Erythroblast (primary cell): Measurements from ENCODE around the gene PTPRN2.
"Not testable (repeated sequence)": the region's sequence is repeated elsewhere in the genome, so short reads cannot be mapped to it uniquely, and the experiment has no call there.

ENCODE experiments used
- DNase-seq, 2 experiments: peaks; one replicate each; lab custom pipeline; 2025; lab: John Stamatoyannopoulos, UW
- GATA1 ChIP-seq: IDR thresholded peaks from 2 replicates; pipeline ENCODE4 v1.6.1; 2011; ENCODE audit warnings: low read depth, mild to moderate bottlenecking, control low read depth, low read length, moderate library complexity
- POLR2A ChIP-seq: IDR thresholded peaks from 2 replicates; pipeline ENCODE4 v1.6.1; 2011; ENCODE audit warnings: mild to moderate bottlenecking, low read length

The PTPRN2 gene

DNA sequence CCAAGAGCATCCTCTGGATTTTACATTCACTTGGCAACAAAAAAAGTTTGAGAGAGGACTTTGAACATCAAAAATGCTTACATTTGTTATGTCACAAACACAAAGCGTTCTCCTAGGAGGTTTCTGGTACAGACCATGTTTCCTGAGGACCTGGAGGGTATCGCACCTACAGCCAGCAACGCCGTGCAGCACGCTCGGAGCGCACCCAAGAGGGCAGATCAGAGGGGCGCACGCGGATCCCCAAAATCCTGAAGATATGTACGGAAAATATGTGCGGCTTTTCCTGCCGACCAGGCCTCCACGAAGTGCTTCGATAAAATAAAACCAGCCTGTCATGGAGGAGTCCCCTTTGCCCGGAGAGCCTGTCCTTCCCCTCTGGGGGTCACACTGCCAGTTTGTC, 796.0 kb downstream of the PTPRN2 start:
- no peak for TF ChIP-seq GATA1
- no peak for DNase-seq

DNA sequence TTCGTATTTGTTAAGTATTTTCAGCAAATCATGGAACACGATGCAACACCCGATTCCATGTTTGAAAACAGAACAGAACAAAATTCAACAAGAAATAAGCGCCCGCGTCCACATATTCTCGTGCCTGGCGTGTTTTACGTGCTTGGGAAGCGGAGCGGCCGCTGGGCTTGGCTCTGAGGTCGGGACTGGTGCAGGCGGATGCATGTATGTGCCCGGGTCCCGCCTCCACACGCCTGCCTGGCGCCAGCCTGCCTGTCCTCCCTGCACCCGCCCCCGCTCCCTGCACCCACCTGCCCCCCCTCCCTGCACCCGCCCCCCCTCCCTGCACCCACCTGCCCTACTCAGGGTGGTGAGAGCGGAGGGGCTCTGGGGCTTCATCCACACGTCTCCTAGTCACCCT, 796.4 kb downstream of the PTPRN2 start:
- TF ChIP-seq POLR2A = no peak
- no peak for TF ChIP-seq GATA1
- no peak for DNase-seq

DNA sequence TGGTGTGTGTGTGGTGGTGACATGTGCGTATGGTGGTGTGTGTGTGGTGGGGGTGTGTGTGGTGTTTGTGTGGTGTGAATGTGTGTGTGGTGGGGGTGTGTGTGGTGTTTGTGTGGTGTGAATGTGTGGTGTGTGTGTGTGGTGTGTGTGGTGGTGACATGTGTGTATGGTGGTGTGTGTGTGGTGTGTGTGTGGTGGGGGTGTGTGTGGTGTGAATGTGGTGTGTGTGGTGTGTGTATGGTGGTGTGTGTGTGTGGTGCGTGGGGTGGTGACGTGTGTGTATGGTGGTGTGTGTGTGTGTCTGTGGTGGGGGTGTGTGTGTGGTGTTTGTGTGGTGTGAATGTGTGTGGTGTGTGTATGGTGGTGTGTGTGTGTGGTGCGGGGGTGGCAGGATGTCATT, 797.7 kb downstream of the PTPRN2 start:
- no peak for DNase-seq
- TF ChIP-seq GATA1 (no peak), POLR2A (no peak)

DNA sequence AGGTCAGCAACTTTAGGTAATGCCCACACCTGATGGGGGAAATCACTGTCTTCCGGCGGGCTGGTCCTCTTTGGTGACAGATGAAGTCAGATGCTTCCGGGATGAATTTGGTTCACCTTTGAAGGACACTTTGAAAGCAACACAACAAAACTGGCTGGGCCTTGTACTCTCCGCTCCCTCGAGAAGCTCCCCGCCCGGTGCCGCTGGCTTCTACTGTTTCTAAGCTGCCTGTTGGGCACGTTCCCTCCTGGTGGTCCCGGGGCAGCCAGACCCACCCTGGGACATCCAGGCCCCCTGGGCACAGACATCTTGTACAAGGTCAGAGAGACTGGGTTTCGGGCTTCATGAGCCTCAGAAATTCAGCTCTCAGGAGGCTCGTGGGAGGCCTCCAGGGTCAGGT, 798.5 kb downstream of the PTPRN2 start:
- TF ChIP-seq GATA1 = no peak
- no peak for TF ChIP-seq POLR2A

DNA sequence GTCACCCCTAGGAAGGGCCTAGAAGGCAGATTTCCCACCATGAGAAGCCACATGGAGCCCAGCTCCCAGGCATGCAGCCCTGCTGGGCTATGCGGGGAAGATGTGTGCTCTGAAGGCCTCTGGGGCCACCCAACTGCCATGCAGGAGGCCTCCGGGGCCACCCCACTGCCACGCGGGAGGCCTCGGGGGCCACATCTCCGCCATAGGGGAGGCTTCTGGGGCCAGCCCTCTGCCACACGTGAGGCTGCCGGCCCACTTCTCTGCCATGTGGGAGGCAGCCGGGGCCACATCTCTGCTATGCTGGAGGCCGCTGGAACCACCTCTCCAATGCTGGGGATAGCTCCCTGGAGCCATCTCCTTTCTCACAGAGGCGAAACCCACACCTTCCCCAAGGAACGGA, 799.0 kb downstream of the PTPRN2 start:
- TF ChIP-seq POLR2A (no peak), GATA1 (no peak)
- DNase-seq = no peak

More for the DNA sequence above, 798.5 kb downstream of the PTPRN2 start:
- DNase-seq = no peak

DNA sequence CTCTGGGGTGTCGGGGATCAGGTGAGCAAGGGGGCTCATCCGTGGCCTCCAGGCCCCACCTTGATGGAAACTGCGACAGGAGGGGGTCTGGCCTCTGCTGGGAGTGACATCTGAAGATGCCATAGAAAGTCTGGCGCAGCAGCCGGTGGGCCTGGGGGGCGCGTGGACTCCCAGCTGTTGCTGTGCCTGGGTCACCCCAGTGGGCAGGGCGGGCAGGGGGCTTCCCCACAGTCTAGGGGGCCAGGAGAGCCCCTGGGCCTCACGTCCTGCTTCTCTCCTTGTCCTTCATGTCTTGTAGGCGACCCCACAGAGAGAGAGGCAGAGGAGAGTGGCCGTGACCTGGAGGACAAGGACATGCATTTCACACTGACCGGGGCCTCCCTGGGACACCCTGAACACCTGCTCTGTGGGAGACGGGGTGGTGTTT, 800.3 kb downstream of the PTPRN2 start:
- TF ChIP-seq POLR2A (no peak), GATA1 (no peak)
- DNase-seq = no peak

DNA sequence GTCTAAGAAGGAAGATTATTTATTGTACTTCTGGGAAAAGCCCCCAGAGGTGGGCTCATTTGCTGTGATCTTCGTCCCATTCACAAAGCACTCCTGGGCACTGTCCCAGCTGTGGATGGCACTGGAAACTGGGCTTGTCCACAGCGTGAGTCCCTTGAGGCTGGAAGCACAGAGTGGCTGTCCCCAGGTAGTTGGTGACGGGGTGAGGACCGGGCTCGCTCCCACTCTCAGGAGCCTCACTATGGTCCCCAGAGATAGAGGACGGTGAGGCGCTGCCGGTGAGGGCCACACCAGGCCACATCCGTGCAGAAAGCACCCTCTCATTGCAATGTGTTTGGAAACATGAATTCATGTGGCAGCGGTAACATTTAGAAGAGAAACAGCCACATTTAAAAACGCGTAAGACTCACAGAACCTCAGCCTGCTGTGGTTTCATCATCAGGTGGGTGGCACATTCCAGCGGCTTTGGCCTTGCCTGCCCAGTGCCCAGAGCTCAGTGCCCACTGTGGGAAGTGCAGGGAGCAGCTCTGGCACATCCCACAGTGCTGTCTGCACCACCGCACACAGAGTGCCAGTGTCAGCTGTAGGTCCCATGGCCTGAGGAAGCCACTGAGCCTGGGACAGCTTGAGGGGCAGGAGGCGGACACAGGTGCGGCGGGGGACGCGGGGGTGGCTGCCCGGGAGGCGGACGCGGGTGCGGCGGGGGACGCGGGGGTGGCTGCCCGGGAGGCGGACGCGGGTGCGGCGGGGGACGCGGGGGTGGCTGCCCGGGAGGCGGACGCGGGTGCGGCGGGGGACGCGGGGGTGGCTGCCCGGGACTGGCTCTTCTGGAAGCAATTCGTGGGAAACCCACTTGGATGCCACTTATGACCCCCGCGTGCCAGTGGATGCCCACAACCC, 801.0 kb downstream of the PTPRN2 start:
- no peak for DNase-seq
- TF ChIP-seq POLR2A (no peak), GATA1 (no peak)

DNA sequence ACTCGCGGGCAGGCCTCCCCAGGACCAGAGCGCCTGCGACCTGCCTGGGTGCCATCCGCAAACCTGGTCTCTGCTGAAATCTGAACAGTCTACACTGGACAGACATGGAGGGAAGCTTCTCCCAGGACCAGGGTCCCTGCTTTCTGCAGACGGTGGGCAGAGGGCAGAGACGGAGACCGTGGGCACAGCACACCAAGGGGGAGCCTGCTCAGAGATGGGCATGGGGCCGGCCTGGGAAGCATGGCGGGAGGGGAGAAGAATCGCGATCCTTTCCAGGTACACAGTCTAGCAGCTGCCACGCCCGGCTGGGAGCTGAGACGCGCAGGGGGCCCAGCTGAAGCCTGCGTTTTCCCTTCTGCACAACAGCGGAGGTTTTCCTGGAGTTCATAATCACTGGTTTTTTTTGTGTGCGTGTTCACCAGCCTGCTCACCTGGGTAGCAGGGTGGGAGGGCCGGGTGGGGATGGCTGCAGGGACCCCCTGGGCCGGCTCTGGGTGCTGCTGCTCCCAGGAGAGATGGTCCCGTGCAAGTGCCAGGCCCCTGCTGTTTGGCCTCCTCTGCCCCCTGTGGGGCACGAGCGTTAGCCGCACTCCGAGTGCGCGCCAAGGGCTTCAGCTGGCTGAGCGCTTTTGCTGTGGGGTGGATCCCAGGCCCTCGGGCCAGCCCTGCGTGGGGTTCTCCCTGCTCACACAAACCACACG, 802.0 kb downstream of the PTPRN2 start:
- TF ChIP-seq GATA1 (no peak), POLR2A (no peak)
- no peak for DNase-seq

DNA sequence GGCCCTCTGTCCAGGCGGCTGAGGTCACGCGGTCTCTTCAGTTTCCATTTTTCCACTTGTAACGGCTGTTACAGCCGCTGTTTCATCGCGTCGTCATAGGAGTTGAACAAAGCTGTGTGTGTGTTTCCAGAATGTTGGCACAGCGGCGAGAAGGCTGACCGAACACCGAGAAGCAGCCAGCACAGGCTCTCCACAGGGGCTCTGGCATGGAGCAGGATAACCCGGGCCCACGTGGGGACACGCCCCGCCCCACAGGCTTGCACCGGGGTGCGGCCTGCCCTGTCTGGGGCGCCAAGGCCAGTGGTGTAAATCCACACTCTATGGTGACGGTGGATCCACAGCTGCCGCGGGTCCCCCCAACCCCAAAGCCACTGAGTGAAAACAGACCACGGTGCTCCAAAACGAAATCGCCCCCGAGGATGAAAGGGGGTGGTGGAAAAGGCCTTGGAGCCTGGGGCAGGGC, 802.6 kb downstream of the PTPRN2 start:
- TF ChIP-seq GATA1 (no peak), POLR2A (no peak)
- DNase-seq = no peak

DNA sequence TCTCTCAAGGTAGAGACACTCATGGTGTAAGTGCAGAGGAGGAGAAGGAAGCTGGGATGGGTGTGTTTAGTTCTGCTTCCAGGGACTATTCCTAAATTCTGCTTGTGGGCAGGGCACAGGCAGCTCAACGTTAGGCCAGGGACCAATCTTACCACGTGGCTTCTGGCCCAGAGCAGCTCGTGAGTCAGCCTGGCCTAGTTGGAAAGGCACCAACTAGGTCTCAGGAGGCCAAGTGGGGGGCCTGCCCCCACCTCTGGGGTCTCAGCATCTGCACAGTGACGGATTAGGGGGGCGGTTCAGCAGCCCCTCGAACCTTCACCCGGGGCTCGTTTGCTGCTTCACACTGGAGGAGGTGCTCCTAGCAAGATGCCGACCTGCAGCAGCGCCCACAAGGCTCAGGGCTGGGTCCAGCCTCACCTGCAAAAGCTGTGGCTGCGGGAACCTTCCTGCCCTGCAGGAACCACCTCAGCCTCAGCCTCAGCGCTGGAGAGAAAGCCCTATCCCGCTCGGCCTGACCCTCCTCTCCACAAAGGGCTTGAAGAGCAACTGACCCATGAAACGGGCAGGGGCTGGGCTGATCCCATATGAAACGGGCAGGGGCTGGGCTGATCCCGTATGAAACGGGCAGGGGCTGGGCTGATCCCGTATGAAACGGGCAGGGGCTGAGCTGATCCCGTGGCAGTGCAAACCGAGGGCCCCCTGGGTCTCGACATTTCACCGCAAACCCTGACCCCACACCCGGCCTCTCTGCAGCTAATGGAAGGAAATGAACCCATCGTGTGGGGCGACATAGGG, 803.4 kb downstream of the PTPRN2 start:
- TF ChIP-seq GATA1 (no peak), POLR2A (no peak)
- no peak for DNase-seq

DNA sequence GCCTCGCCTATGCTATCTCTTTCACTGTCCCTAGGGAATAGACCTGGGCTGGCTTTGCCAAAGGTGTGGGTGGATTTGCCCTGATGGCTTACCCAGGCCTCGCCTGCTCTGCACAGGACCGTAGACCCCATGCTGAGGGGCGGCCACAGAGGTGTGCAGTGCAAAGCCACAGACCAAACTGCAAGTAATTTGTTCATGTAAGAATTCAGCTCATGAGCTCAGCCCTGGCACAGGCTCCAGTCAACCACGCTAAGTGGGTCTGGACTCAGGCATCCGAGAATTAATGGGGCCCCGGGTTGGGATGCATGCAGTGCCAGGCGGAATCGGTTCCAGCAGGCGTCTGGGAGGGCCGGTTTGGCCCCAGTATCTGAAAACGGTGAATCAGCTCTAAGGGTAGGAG, 805.6 kb downstream of the PTPRN2 start:
- TF ChIP-seq POLR2A (no peak), GATA1 (no peak)
- no peak for DNase-seq

DNA sequence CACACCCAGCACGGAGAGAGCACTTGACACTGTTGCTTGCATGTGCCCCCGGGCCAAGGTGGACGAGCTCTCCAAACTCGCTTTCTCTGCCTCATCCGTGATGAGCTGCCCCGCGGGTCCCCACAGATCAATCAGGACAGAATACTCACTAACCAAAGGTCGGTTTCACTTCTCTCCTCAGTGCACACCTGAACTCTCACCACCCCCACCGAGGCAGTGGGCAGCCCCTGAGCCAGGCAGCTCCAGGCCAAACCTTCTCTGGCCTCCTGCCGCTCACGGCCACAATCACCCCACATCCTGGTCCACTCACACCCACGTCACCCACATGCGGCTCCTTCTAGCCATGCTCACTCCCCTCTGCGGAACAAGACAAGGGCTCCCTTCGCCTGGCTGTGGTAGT, 806.9 kb downstream of the PTPRN2 start:
- TF ChIP-seq POLR2A (no peak), GATA1 (no peak)
- no peak for DNase-seq

DNA sequence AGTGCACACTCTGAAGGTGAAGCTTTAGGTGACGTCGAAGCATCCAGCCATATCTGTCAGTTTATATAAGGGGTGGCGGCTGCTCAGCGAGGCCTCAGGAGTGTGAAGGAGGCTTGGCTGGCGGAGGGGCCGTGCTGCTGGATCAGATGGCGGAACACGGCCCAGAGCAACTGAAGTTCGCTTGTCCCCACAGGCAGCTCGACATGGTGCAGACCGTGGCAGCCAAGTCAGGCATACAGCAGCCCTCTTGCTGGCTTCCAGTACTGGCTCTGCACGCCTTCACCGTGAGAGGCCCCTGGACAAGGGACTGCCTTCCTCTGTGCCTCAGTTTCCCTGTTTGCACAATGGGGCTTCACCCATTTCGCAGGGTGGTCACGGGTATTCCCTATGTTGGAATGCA, 807.3 kb downstream of the PTPRN2 start:
- DNase-seq = no peak
- TF ChIP-seq POLR2A = no peak
- TF ChIP-seq GATA1 = no peak

DNA sequence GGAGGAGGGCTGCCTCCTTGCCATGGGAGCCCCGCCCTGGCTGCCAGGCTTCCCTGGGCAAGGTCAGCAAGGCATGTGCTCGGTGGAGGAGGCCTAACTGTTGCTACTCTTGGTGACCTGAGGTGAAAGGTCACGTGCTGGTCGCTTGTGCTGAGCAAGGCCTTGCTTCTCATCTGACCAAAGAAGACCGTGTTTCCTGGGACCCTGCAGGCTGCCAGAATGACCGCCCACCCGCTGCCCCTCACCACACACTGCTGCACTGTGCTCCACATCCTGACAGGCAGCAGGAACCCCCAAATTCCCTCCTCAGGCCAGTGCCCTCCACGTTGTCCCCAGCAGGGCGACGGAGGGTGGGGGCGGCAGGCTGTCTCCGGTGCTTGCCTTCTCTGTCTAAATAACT, 808.4 kb downstream of the PTPRN2 start:
- no peak for TF ChIP-seq POLR2A
- no peak for TF ChIP-seq GATA1
- DNase-seq = no peak

DNA sequence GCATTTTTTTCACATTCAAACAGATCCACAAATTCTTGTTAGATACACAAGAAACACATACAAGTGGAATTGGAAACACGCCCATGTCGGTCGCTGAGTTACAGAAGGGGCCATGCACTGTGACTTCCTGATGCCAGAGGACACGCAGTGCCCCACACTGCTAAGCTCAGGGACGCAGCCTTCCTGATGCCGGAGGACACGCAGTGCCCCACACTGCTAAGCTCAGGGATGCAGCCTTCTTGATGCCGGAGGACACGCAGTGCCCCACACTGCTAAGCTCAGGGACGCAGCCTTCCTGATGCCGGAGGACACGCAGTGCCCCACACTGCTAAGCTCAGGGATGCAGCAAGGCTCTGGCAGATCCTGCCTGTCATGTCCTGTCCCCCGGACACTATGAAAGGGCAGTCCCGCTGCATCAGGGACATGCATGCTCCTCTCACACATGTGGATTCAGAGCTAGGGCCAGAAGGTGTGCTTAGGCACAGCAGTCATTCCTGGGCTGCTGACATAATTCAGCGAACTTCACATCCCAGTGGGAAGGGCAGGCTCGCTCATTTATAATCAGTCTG, 810.3 kb downstream of the PTPRN2 start:
- not testable (repeated sequence) for DNase-seq
